Measurements from ENCODE around the gene CCDC83.
"Not testable (repeated sequence)": the region's sequence is repeated elsewhere in the genome, so short reads cannot be mapped to it uniquely, and the experiment has no call there.

The CCDC83 gene

GRCh38 chr11:85840932-85841331, 14.3 kb upstream of the CCDC83 start:
- DNase-seq, result not testable (repeated sequence)

DNA sequence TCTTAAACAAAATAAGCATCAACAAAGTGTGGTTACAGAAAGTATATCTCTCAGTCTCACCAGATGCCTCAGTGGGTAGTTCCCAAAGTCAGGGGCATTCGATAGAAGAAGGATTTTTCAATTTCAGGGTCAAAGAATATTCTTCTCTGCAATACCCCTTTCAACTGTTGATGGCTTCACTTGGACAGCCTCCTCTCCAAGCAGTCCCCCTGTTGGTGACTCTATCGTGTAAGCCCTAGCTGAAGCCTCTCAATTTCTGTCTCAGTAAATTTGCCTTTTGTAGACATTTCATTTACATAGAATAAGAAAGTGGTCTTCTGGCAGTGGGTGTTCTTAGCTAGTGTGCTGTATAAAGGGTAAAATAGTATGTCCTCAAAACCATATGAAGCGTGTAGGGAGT, 11.3 kb upstream of the CCDC83 start:
- DNase-seq, result no peak

DNA sequence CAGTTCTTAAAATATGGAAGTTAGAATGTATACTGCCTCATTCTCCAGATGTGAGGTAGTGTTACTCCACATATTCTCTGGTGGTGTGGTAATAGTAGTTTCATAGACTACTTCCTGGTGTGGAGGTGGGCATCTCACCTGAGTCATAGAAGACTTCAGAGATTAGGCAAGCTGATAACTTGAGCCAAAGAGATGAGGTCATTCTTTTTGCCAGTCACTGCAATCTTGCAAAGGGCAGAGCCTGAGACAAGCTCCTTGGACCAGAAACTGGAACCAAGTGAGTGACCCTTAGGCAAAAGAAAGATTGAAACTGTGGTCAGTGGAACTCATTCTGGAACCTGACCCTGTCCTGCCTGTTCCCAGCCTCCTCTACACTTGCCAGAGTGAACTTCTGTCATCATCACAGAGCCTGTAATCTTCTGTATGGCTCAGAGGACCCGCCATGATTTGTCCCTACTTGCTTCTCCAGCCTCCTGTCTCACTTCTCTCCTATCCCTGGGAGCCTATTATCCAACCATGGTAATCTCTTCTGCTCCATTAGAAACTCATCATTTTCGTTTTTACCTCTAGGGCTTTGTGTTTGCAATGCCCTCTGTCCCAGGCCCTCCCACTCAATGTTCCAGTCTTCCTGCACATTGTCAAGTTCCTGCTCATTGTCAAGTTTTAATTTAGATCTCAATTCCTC, 10.6 kb upstream of the CCDC83 start:
- DNase-seq, result peak; percentile 84

GRCh38 chr11:85845124-85845631, 10.0 kb upstream of the CCDC83 start:
- peak; percentile 43 for DNase-seq

DNA sequence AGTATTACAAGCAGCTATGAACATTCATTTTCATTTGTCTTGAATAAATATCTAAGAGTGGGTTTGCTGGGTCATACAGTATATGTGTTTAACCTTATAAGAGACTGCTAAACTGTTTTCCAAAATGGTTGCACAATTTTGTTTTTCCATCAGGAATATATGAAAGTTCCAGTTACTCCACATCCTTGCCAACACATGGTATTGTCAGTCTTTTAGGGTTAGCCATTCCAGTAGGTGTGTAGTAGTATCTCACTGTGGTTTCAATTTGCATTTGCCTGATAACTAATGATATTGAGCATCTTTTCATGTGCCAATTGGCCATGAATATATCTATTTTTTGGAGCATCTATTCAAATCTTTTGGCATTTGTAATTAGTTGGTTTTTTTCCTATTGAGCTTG, 7.7 kb upstream of the CCDC83 start:
- DNase-seq, result no peak

GRCh38 chr11:85848006-85848405, 7.2 kb upstream of the CCDC83 start:
- no peak for DNase-seq

- no peak for DNase-seq
Observed at GRCh38 chr11:85848556-85848955, 6.6 kb upstream of the CCDC83 start.

DNA sequence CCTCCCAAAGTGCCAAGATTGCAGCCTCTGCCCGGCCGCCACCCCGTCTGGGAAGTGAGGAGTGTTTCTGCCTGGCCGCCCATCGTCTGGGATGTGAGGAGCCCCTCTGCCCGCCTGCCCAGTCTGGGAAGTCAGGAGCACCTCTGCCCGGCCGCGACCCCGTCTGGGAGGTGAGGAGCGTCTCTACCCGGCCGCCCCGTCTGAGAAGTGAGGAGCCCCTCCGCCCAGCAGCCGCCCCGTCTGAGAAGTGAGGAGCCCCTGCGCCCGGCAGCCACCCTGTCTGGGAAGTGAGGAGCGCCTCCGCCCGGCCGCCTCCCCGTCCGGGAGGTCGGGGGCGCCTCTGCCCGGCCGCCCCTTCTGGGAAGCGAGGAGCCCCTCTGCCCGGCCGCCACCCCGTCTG, 2.4 kb upstream of the CCDC83 start:
- not testable (repeated sequence) for DNase-seq

- DNase-seq, result not testable (repeated sequence)
Observed at GRCh38 chr11:85853541-85853940, 1.6 kb upstream of the CCDC83 start.

DNA sequence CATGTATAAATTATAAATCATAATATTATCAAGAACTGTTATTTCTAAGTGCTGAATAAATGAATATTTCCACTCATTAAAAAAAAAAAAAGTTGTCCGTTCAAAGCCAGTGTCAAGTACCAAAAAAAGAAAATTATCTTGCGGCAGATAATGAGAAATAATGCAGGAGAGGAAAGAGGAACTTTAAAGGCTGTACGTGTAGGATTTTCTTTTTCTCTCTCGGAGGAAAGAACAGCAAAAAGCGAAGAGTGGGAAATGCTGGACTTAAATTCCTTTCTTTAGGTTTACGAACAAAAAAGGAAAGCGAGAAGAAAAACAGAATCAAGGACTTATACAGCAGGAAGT, 999 bp upstream of the CCDC83 start:
- no peak for DNase-seq

GRCh38 chr11:85854557-85855340, 434 bp upstream of the CCDC83 start:
- DNase-seq, result peak; percentile 83

DNA sequence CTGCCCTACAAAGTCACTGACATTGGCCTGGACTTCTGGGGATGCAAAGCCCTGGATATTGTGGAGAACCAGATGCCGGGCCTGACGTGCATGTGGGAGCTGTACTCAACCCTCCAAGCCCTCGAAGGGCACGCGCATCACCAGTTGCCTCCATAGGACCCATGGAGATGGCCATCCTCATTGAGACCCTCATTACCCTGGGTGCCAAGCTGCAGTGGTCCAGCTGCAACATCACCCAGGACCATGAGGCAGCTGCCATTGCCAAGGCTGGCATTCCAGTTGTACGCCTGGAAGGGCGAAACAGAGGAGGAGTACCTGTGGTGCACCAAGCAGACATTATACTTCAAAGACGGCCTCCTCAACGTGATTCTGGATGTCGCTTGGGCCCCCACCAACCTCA, 1.9 kb downstream of the CCDC83 start:
- DNase-seq, result no peak

DNA sequence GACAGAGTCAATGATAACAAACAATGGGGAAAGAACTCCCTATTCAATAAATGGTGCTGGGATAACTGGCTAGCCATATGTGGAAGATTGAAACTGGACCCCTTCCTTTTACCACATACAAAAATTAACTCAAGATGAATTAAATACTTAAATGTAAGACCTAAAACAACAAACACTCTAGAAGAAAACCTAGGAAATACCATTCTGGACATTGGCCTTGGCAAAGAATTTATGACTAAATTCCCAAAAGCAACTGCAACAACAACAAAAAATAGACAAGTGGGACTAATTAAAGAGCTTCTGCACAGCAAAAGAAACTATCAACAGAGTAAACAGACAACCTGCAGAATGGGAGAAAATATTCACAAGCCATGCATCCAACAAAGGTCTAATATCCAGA, 4.4 kb downstream of the CCDC83 start:
- DNase-seq, result not testable (repeated sequence)

GRCh38 chr11:85863855-85864254, 8.7 kb downstream of the CCDC83 start:
- DNase-seq, result no peak

DNA sequence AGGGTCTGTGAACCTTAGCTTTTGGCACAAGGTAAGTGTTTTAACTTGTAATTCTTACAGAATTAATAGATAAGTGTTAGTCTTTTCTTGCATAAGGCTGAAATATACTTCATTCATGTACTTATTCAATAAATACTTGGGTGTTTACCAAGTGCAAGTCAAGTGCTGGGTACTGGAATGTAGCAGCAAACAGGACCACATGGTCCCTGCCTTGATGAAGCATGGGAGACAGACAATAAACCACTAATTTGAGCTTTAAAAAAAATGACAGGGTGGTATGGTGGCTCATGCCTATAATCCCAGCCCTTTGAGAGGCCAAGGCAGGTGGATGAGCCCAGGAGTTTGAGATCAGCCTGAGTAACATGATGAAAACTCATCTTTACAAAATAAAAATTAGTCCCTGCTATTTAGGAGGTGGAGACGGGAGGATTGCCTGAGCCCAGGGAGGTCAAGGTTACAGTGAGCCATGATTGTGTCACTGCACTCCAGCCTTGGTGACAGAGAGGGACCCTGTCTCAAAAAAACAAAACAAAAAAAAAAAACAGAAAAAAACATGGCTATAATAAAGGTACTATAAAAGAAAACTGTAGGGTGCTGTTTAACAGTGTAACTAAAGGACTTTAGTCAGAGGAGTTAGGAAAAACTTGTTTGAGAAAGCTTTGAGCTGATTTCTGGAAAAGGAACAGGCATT, 11.1 kb downstream of the CCDC83 start:
- no peak for DNase-seq

GRCh38 chr11:85867751-85868150, 12.6 kb downstream of the CCDC83 start:
- no peak for DNase-seq

- no peak for DNase-seq
Observed at GRCh38 chr11:85869781-85870180, 14.6 kb downstream of the CCDC83 start.

- DNase-seq, result no peak
Observed at GRCh38 chr11:85874265-85874664, 19.1 kb downstream of the CCDC83 start.

DNA sequence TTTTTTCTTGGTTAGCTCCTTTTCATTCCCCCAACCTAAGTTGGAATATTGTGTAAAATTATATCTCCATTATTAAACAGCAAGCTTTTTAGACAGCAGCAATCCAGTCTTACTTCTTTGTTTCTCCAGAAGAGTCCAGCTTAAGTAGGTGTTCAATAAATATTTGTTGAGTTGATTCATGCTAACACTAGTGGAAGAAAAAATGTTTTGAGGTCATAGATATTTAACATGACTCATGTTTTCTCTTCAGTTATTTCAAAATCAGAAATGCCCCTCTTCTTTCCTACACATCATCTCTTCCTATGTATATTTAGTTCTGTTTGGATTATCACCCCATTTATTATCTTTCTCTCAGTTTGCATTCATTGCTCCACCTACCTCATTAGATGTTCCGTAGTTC, 20.3 kb downstream of the CCDC83 start:
- DNase-seq, result no peak

DNA sequence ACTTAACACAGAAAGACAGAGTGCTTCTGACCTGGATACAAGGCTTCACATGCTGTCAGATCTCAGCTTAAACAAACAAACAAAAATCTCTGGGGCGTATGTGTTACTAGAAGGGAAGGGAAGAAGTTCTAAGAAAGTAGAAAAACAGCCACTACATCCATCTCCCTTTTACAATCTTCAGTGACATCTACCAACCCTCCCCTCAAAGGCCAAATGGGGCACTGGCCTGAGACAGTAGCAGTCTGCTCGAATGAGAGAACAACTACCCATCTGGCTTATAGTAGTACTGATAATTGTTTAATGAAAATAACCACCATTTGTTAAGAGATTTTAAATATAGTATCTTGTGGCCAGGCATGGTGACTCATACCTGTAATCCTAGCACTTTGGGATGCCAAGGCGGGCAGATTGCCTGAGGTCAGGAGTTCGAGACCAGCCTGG, 29.4 kb downstream of the CCDC83 start:
- DNase-seq, result peak; percentile 46

DNA sequence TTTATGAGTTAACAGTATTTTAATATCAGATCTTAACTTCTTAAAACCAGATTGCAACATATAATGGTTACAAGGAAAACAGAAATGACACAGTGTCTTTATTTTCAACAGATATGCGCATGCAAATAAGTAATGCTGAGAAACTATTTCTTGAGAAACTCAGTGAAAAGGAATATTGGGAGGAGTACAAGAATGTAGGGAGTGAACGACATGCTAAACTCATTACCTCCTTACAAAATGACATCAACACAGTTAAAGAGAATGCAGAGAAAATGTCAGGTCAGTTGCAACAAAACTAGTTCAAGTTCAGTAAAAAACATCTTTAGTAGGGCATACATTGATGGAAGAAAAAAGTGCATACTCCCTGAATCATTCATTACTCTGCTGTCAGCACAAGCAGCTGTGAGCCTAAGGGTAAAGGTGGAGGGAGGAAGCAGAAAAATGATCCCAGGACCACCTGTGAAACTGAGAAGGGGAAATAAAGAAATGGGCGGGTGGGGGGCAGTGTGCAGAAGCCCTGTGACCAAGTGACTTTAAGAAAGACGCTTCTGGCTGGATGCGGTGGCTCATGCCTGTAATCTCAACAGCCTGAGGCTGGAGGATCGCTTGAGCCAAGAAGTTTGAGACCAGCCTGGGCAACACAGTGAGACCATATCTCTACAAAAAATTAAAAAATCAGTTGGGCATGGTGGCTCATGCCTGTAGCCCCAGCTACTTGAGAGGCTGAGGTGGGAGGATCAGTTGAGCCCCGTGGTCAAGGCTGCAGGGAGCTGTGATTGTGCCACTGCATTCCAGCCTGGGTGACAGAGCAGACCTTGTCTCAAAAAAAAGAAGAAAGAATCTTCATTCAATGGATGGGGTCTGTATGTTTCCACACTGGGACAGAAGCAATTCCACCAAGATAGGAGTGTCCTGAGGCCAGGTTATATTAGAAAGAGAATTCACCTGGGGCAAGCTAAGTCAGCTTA, 31.2 kb downstream of the CCDC83 start:
- DNase-seq, result peak; percentile 41

GRCh38 chr11:85889108-85889507, 33.9 kb downstream of the CCDC83 start:
- no peak for DNase-seq
